ENCODE data around the gene TSC22D1. TPM values are rescaled to one million over a fixed set of nuclear protein-coding genes. Genes with fewer than 3 reads are reported as not detected.

Gene TSC22D1
- total RNA-seq, 2 experiments from 2014 or later = 14.6 to 27.7 TPM

- POLR2A ChIA-PET = no interaction called here
- no TSS peak for BruUV-seq (replicated peaks)
Observed at GRCh38 chr13:44453881-44454280, 122.2 kb downstream of the TSC22D1 start.

GRCh38 chr13:44453069-44453468 is 123.1 kb downstream of the TSC22D1 start:
- no peak overlapping the region for H2AFZ ChIP-seq (ENCODE audit: low read length)
- CTCF ChIA-PET (ENCODE audit: unreplicated experiment) = no interaction called here
- no peak for DNase-seq (ENCODE audit: low spot score)
- no peak overlapping the region for H3K4me3 ChIP-seq (ENCODE audit: low read depth, low read length, poor library complexity, severe bottlenecking)
- intact Hi-C loops (cut with micrococcal nuclease; ENCODE audit: unreplicated experiment) = no loop called here
- no peaks in the 10 kb centered on the region for H4K20me1 ChIP-seq (ENCODE audit: insufficient read depth, low read length)
- no peak overlapping the region for H3K4me2 ChIP-seq (ENCODE audit: low read length)
- POLR2A ChIA-PET = interaction anchor here (0.5 kb wide), 1 partner anchor 336 kb away, joined by 3 read pairs; no protein-coding TSS in a partner anchor
- no peaks in the 10 kb centered on the region for H3K36me3 ChIP-seq (ENCODE audit: insufficient read depth, low read length)
- H3K4me1 ChIP-seq (ENCODE audit: insufficient read depth, low read length, poor library complexity, severe bottlenecking) = no peaks in the 10 kb centered on the region
- no peak for TF ChIP-seq CTCF (conservative IDR thresholded peaks at IDR 0.05; ENCODE audit: low read length)
- no peak for TF ChIP-seq EZH2phosphoT487 (IDR thresholded peaks at IDR 0.05; ENCODE audit: borderline replicate concordance, low read depth, low read length)
- H3K27ac ChIP-seq (ENCODE audit: low read depth, low read length, poor library complexity, severe bottlenecking) = no peak overlapping the region
- H3K9me2 ChIP-seq (ENCODE audit: insufficient read depth, low read length) = no peaks in the 10 kb centered on the region
- peaks cover 8% of the 10 kb centered on the region; the same call in 1 of the 2 replicates for H3K9me3 ChIP-seq (ENCODE audit: low read length)
- no TSS peak for BruUV-seq (replicated peaks)
- H3K79me2 ChIP-seq (ENCODE audit: insufficient read depth, low read depth, low read length) = no peaks in the 10 kb centered on the region

More at GRCh38 chr13:44453881-44454280, 122.2 kb downstream of the TSC22D1 start:
- H3K4me2 ChIP-seq (ENCODE audit: low read length) = no peak overlapping the region
- no peaks in the 10 kb centered on the region for H3K4me1 ChIP-seq (ENCODE audit: insufficient read depth, low read length, poor library complexity, severe bottlenecking)
- no peak overlapping the region for H3K4me3 ChIP-seq (ENCODE audit: low read depth, low read length, poor library complexity, severe bottlenecking)
- no peaks in the 10 kb centered on the region for H3K9me2 ChIP-seq (ENCODE audit: insufficient read depth, low read length)
- TF ChIP-seq EZH2phosphoT487 (IDR thresholded peaks at IDR 0.05; ENCODE audit: borderline replicate concordance, low read depth, low read length) (no peak), CTCF (conservative IDR thresholded peaks at IDR 0.05; ENCODE audit: low read length) (no peak)
- H3K9me3 ChIP-seq (ENCODE audit: low read length) = peaks cover 9% of the 10 kb centered on the region; the same call in 1 of the 2 replicates
- no peaks in the 10 kb centered on the region for H4K20me1 ChIP-seq (ENCODE audit: insufficient read depth, low read length)
- H3K27ac ChIP-seq (ENCODE audit: low read depth, low read length, poor library complexity, severe bottlenecking) = no peak overlapping the region
- no peak overlapping the region for H2AFZ ChIP-seq (ENCODE audit: low read length)
- CTCF ChIA-PET (ENCODE audit: unreplicated experiment) = no interaction called here
- H3K36me3 ChIP-seq (ENCODE audit: insufficient read depth, low read length) = no peaks in the 10 kb centered on the region
- H3K79me2 ChIP-seq (ENCODE audit: insufficient read depth, low read depth, low read length) = no peaks in the 10 kb centered on the region
- no peak for DNase-seq (ENCODE audit: low spot score)
- intact Hi-C loops (cut with micrococcal nuclease; ENCODE audit: unreplicated experiment) = no loop called here

- TF ChIP-seq EZH2phosphoT487 (IDR thresholded peaks at IDR 0.05; ENCODE audit: borderline replicate concordance, low read depth, low read length) (no peak), CTCF (conservative IDR thresholded peaks at IDR 0.05; ENCODE audit: low read length) (no peak)
- POLR2A ChIA-PET = no interaction called here
- no peaks in the 10 kb centered on the region for H4K20me1 ChIP-seq (ENCODE audit: insufficient read depth, low read length)
- H3K4me1 ChIP-seq (ENCODE audit: insufficient read depth, low read length, poor library complexity, severe bottlenecking) = no peaks in the 10 kb centered on the region
- H3K4me2 ChIP-seq (ENCODE audit: low read length) = no peak overlapping the region
- no TSS peak for BruUV-seq (replicated peaks)
- no peak overlapping the region for H3K27ac ChIP-seq (ENCODE audit: low read depth, low read length, poor library complexity, severe bottlenecking)
- peaks cover 4% of the 10 kb centered on the region; the same call in 1 of the 2 replicates for H3K9me3 ChIP-seq (ENCODE audit: low read length)
- DNase-seq (ENCODE audit: low spot score) = no peak
- no peak overlapping the region for H3K4me3 ChIP-seq (ENCODE audit: low read depth, low read length, poor library complexity, severe bottlenecking)
- CTCF ChIA-PET (ENCODE audit: unreplicated experiment) = no interaction called here
- no peaks in the 10 kb centered on the region for H3K36me3 ChIP-seq (ENCODE audit: insufficient read depth, low read length)
- H2AFZ ChIP-seq (ENCODE audit: low read length) = no peak overlapping the region
- no peaks in the 10 kb centered on the region for H3K9me2 ChIP-seq (ENCODE audit: insufficient read depth, low read length)
- intact Hi-C loops (cut with micrococcal nuclease; ENCODE audit: unreplicated experiment) = no loop called here
- no peaks in the 10 kb centered on the region for H3K79me2 ChIP-seq (ENCODE audit: insufficient read depth, low read depth, low read length)
Observed at GRCh38 chr13:44452418-44452817, 123.7 kb downstream of the TSC22D1 start.
